Measurements from ENCODE around the gene CES3. TPM values are rescaled to one million over a fixed set of nuclear protein-coding genes. Genes with fewer than 3 reads are reported as not detected.
A peak's percentile ranks its signal among the peaks of the same experiment; 100 is the strongest.

CES3 gene
- total RNA-seq, 2 experiments from 2014 or later, result 2.1 to 2.9 TPM

GRCh38 chr16:67011274-67011673 lies 50.2 kb downstream of the CES3 start:
- Mint-ChIP-seq H3K4me1 (ENCODE audit: low read depth) (peaks cover 20% of the 10 kb centered on the region), H3K4me3 (peak overlapping the region; percentile 59), H3K9me3 (no peaks in the 10 kb centered on the region), H3K27me3 (no peaks in the 10 kb centered on the region), H3K27ac (no peak overlapping the region), H3K36me3 (ENCODE audit: low read depth) (peaks cover 6% of the 10 kb centered on the region)
- POLR2A ChIA-PET, result interaction anchor here (0.6 to 5.0 kb wide), 5 partner anchors 9 to 165 kb away, joined by 3 to 52 read pairs (median 3); partner anchors contain the start of gene CBFB
- TF ChIP-seq CTCF (IDR thresholded peaks at IDR 0.05), result no peak
- intact Hi-C loops (cut with micrococcal nuclease), result no loop called here
- CTCF ChIA-PET, result interaction anchor here (0.8 to 5.0 kb wide), 6 partner anchors 13 to 144 kb away, joined by 3 to 53 read pairs (median 4); partner anchors contain the start of genes CES3 and CES4A
- DNase-seq, result no peak
- ATAC-seq, result no peak

- Mint-ChIP-seq H3K27ac (peak overlapping the region; percentile 72), H3K4me1 (ENCODE audit: low read depth) (peaks cover 20% of the 10 kb centered on the region), H3K27me3 (no peaks in the 10 kb centered on the region), H3K9me3 (no peaks in the 10 kb centered on the region), H3K4me3 (peak overlapping the region; percentile 83), H3K36me3 (ENCODE audit: low read depth) (peaks cover 6% of the 10 kb centered on the region)
- intact Hi-C loops (cut with micrococcal nuclease), result no loop called here
- POLR2A ChIA-PET, result interaction anchor here (0.6 to 5.0 kb wide), 20 partner anchors 9 to 221 kb away, joined by 3 to 52 read pairs (median 4); partner anchors contain the start of genes B3GNT9, CBFB and CIAO2B
- no peak for TF ChIP-seq CTCF (IDR thresholded peaks at IDR 0.05)
- no peak for ATAC-seq
- no peak for DNase-seq
- CTCF ChIA-PET, result interaction anchor here (0.6 to 8.7 kb wide), 25 partner anchors 13 to 171 kb away, joined by 3 to 127 read pairs (median 4); partner anchors contain the start of genes CBFB, MATCAP1 and NOL3
These were observed 52.3 kb downstream of the CES3 start for GRCh38 chr16:67013233-67013822.

GRCh38 chr16:67013823-67014633 lies 53.0 kb downstream of the CES3 start:
- H3K27me3 Mint-ChIP-seq, result no peaks in the 10 kb centered on the region
- no peaks in the 10 kb centered on the region for H3K9me3 Mint-ChIP-seq
- peaks cover 6% of the 10 kb centered on the region for H3K36me3 Mint-ChIP-seq (ENCODE audit: low read depth)
- peaks cover 20% of the 10 kb centered on the region for H3K4me1 Mint-ChIP-seq (ENCODE audit: low read depth)
- peak overlapping the region; percentile 90 for H3K27ac Mint-ChIP-seq
- DNase-seq, result peak; percentile 91
- ATAC-seq, result peak; percentile 64
- intact Hi-C loops (cut with micrococcal nuclease), result no loop called here
- H3K4me3 Mint-ChIP-seq, result peak overlapping the region; percentile 83
- TF ChIP-seq CTCF (IDR thresholded peaks at IDR 0.05), result no peak
- ChIA-PET CTCF (interaction anchor here (0.7 to 8.7 kb wide), 24 partner anchors 13 to 170 kb away, joined by 3 to 127 read pairs (median 4); partner anchors contain the start of genes CBFB, FBXL8, MATCAP1 and NOL3), POLR2A (interaction anchor here (0.6 to 5.0 kb wide), 25 partner anchors 10 to 220 kb away, joined by 3 to 52 read pairs (median 4); partner anchors contain the start of genes B3GNT9, CBFB, CIAO2B and PHAF1)

GRCh38 chr16:67014634-67015312 lies 53.7 kb downstream of the CES3 start:
- H3K4me3 Mint-ChIP-seq, result peak overlapping the region; percentile 83
- peaks cover 18% of the 10 kb centered on the region for H3K4me1 Mint-ChIP-seq (ENCODE audit: low read depth)
- ATAC-seq (no peak), DNase-seq (no peak)
- ChIA-PET POLR2A (interaction anchor here (0.7 to 5.0 kb wide), 11 partner anchors 10 to 95 kb away, joined by 3 to 52 read pairs (median 5); partner anchors contain the start of genes CBFB and PHAF1), CTCF (interaction anchor here (0.7 to 8.7 kb wide), 14 partner anchors 14 to 169 kb away, joined by 3 to 127 read pairs (median 10); partner anchors contain the start of genes CBFB, CES3, FBXL8 and MATCAP1)
- peak overlapping the region; percentile 90 for H3K27ac Mint-ChIP-seq
- H3K36me3 Mint-ChIP-seq (ENCODE audit: low read depth), result peaks cover 6% of the 10 kb centered on the region
- no peak for TF ChIP-seq CTCF (IDR thresholded peaks at IDR 0.05)
- intact Hi-C loops (cut with micrococcal nuclease), result loop anchor here (5.0 kb wide), 3 partner anchors 32 to 143 kb away; partner anchors contain the start of genes FBXL8 and TRADD
- H3K27me3 Mint-ChIP-seq, result no peaks in the 10 kb centered on the region
- no peaks in the 10 kb centered on the region for H3K9me3 Mint-ChIP-seq

Data from activated CD8-positive, alpha-beta T cell treated with anti-CD3 and anti-CD28 coated beads for 36 hours (primary cell).